K562 (cell line): ENCODE measurements around the gene LMBR1L. TPM values are rescaled to one million over a fixed set of nuclear protein-coding genes. Genes with fewer than 3 reads are reported as not detected.

Experiments used
- ATAC-seq: fragments of 200-7000 bp; cut with Tn5 transposase; 3 replicates; pipeline ENCODE4 v1.9.1; 2020; ENCODE audit warnings: moderate library complexity
- BruUV-seq: library from RNA; stranded (reverse); fragments of 400-500 nt; replicated peaks from 2 replicates; lab custom pipeline; 2021; lab: Mats Ljungman, UMichigan
- CTCF ChIA-PET: fragments of 300-600 bp; formaldehyde crosslinking; extraction: SDS; loops from one replicate; lab custom pipeline; 2021; ENCODE audit warnings: low intra/inter-chr PET ratio; lab: Yijun Ruan, JAX
- POLR2A ChIA-PET: fragments of 300-600, 350-650 bp; sonication (Branson Sonifier 250); formaldehyde crosslinking; extraction: SDS; loops from one replicate; lab custom pipeline; 2021; ENCODE audit warnings: antibody characterized with exemption, inconsistent platforms; lab: Yijun Ruan, JAX
- DNase-seq, 4 experiments: peaks; one replicate each; pipeline versions ENCODE4 v3.0.0 to v3.0.0-alpha.2; 2011 to 2018; ENCODE audit warnings: low spot score in 3 of 4, mixed read lengths in 3 of 4; ENCODE audit errors: extremely low read depth in 1 of 4
- FAIRE-seq: peaks from 2 replicates; lab custom pipeline; 2011; peaks lifted over from hg19 to GRCh38; lab: Jason Lieb, UNC
- H2AFZ ChIP-seq: 2 replicates; pipeline ENCODE4 v1.6.0; 2011; ENCODE audit warnings: low read depth, low read length, control low read depth, inconsistent platforms
- H3K27ac ChIP-seq: fragments of 200-600 bp; 3 replicates; pipeline ENCODE4 v1.8.0; 2011; ENCODE audit warnings: low read depth, mild to moderate bottlenecking, control low read depth, inconsistent platforms, low read length, moderate library complexity, mixed read lengths; ENCODE audit errors: extremely low read depth
- H3K27me3 ChIP-seq, 2 experiments: fragments of 300-600 bp in 1 of 2; 2 replicates in 1 of 2; 3 replicates in 1 of 2; pipeline versions ENCODE4 v1.6.0 to v1.8.0; 2011; ENCODE audit warnings: inconsistent platforms in 2 of 2, low read length in 2 of 2, mild to moderate bottlenecking in 1 of 2, mixed read lengths in 1 of 2, moderate library complexity in 1 of 2; ENCODE audit not compliant: control insufficient read depth in 2 of 2, insufficient read depth in 2 of 2
- H3K36me3 ChIP-seq: fragments of 300-600 bp; 3 replicates; pipeline ENCODE4 v1.8.0; 2011; ENCODE audit warnings: mild to moderate bottlenecking, low read length, inconsistent platforms; ENCODE audit not compliant: control insufficient read depth, insufficient read depth
- H3K4me1 ChIP-seq, 2 experiments: fragments of 200-600 bp in 1 of 2; replicated peaks in 1 of 2; 2 replicates in 1 of 2; 3 replicates in 1 of 2; pipeline versions ENCODE4 v1.5.1 to v1.8.0; 2011; ENCODE audit warnings: inconsistent platforms in 2 of 2, low read length in 2 of 2, mild to moderate bottlenecking in 1 of 2, mixed read lengths in 1 of 2, moderate library complexity in 1 of 2; ENCODE audit not compliant: control insufficient read depth in 2 of 2, insufficient read depth in 2 of 2
- H3K4me2 ChIP-seq: 2 replicates; pipeline ENCODE4 v1.6.1; 2011; ENCODE audit warnings: low read length, control low read depth, inconsistent platforms, mixed read lengths; ENCODE audit not compliant: insufficient read depth
- H3K4me3 ChIP-seq: fragments of 200-600 bp; sonication (generic), shearing (Covaris generic); 2 replicates; pipeline ENCODE4 v1.5.1; 2016; ENCODE audit warnings: control low read depth, inconsistent platforms
- H3K79me2 ChIP-seq: fragments of 200-600 bp; 3 replicates; pipeline ENCODE4 v1.8.0; 2011; ENCODE audit warnings: low read length, inconsistent platforms; ENCODE audit not compliant: control insufficient read depth, insufficient read depth
- H3K9ac ChIP-seq, 2 experiments: 2 replicates each; pipeline versions ENCODE4 v1.6.0 to v1.6.1; 2011; ENCODE audit warnings: low read depth in 2 of 2, low read length in 2 of 2, control low read depth in 1 of 2, inconsistent platforms in 1 of 2, mild to moderate bottlenecking in 1 of 2, mixed read lengths in 1 of 2; ENCODE audit not compliant: insufficient read depth in 1 of 2
- H3K9me1 ChIP-seq: one replicate; pipeline ENCODE4 v1.6.0; 2011; ENCODE audit warnings: inconsistent platforms, mild to moderate bottlenecking, low read length, moderate library complexity; ENCODE audit not compliant: control insufficient read depth, insufficient read depth
- H3K9me3 ChIP-seq: replicated peaks from 2 replicates; pipeline ENCODE4 v1.5.1; 2011; ENCODE audit warnings: low read depth, low read length, inconsistent platforms; ENCODE audit not compliant: control insufficient read depth, insufficient read depth
- H4K20me1 ChIP-seq: replicated peaks from 2 replicates; pipeline ENCODE4 v1.6.1; 2011; ENCODE audit warnings: low read length, inconsistent platforms, mixed read lengths; ENCODE audit not compliant: control insufficient read depth, insufficient read depth
- ATF6 ChIP-seq: sonication (generic); formaldehyde crosslinking; IDR thresholded peaks from 2 replicates; pipeline ENCODE4 v1.4.0; 2020; ENCODE audit warnings: mild to moderate bottlenecking, missing genetic modification reagents
- DPF2 ChIP-seq: fragments of 450-650 bp; IDR thresholded peaks from 2 replicates; pipeline ENCODE4 v1.6.1; 2016
- JUND ChIP-seq, 2 experiments: IDR thresholded peaks; 2 replicates in 1 of 2; 3 replicates in 1 of 2; pipeline ENCODE4 v1.6.1; 2011; ENCODE audit warnings: borderline replicate concordance in 2 of 2, low read depth in 2 of 2, low read length in 2 of 2, improper control_type of control experiment in 1 of 2, missing biosample characterization in 1 of 2, missing genetic modification characterization in 1 of 2, missing genetic modification reagents in 1 of 2
- KLF1 ChIP-seq: fragments of 450-650 bp; IDR thresholded peaks from 2 replicates; pipeline ENCODE4 v1.6.1; 2016; ENCODE audit warnings: missing genetic modification characterization, missing compliant biosample characterization
- KLF10 ChIP-seq: fragments of 250-450 bp; sonication (Bioruptor Pico); IDR thresholded peaks from 2 replicates; pipeline ENCODE4 v1.6.1; 2021; ENCODE audit warnings: matching md5 sums
- MXD1 ChIP-seq: fragments of 250-450 bp; sonication (Bioruptor Pico); IDR thresholded peaks from 2 replicates; pipeline ENCODE4 v1.8.0; 2021; ENCODE audit warnings: borderline replicate concordance, mild to moderate bottlenecking, moderate library complexity; ENCODE audit not compliant: poor library complexity, severe bottlenecking
- NCOA6 ChIP-seq: fragments of 450-650 bp; IDR thresholded peaks from 2 replicates; pipeline ENCODE4 v1.6.1; 2017; ENCODE audit warnings: mild to moderate bottlenecking
- RAD51 ChIP-seq: fragments of 450-650 bp; IDR thresholded peaks from 2 replicates; pipeline ENCODE4 v1.7.1; 2016; ENCODE audit warnings: low read depth, mild to moderate bottlenecking, borderline replicate concordance
- RFX1 ChIP-seq: fragments of 450-650 bp; IDR thresholded peaks from 2 replicates; pipeline ENCODE4 v1.6.1; 2016; ENCODE audit warnings: mild to moderate bottlenecking, moderate library complexity
- SRF ChIP-seq, 2 experiments: fragments of 250-450, 450-650 bp in 1 of 2; sonication (Bioruptor Pico) in 1 of 2; sonication (generic) in 1 of 2; formaldehyde crosslinking; IDR thresholded peaks; 2 replicates each; pipeline versions ENCODE4 v1.5.0 to v1.5.1; 2020 to 2022; ENCODE audit warnings: mild to moderate bottlenecking in 1 of 2, missing genetic modification reagents in 1 of 2
- YY1 ChIP-seq, 3 experiments: IDR thresholded peaks; 2 replicates each; pipeline ENCODE4 v1.6.1; 2011; ENCODE audit warnings: low read length in 2 of 3, mild to moderate bottlenecking in 2 of 3, moderate library complexity in 2 of 3, borderline replicate concordance in 1 of 3, control low read depth in 1 of 3, low read depth in 1 of 3; ENCODE audit not compliant: insufficient read depth in 3 of 3, insufficient replicate concordance in 2 of 3, control insufficient read depth in 1 of 3, insufficient read length in 1 of 3; ENCODE audit errors: extremely low read depth in 1 of 3
- ZNF12 ChIP-seq: sonication (generic); formaldehyde crosslinking; IDR thresholded peaks from 2 replicates; pipeline ENCODE4 v1.4.0; 2020; ENCODE audit warnings: mild to moderate bottlenecking, missing genetic modification reagents
- ZNF316 ChIP-seq: fragments of 450-650 bp; IDR thresholded peaks from 2 replicates; pipeline ENCODE4 v1.6.1; 2016
- WGBS: fragments of 100-300 bp; shearing (Covaris generic); methylation state at CpG from one replicate; pipeline ENCODE4 v1.1.6; 2016; ENCODE audit warnings: low coverage, mixed read lengths; ENCODE audit not compliant: insufficient coverage; ENCODE audit errors: missing lambda C conversion rate; 5-methylcytosine and 5-hydroxymethylcytosine counted together
- in situ Hi-C: fragments of 300-500 bp; cut with MboI; formaldehyde crosslinking; loops from 4 replicates; pipeline ENCODE4 v1.15.0; 2018; ENCODE audit warnings: inconsistent platforms, mixed read lengths
- intact Hi-C: fragments of 100-400 bp; cut with micrococcal nuclease; formaldehyde crosslinking; loops from 2 replicates; pipeline ENCODE4 v1.14.2; 2022
- polyA plus RNA-seq, 8 experiments: library from polyadenylated mRNA; depleted of rRNA in 4 of 8; stranded (reverse) in 5 of 8; unstranded in 3 of 8; fragments of >200 nt; fragmentation: Nextera tagmentation in 2 of 8; fragmentation: Illumina TruSeq in 1 of 8; extraction: Ambion mirVana in 2 of 8; extraction: Trizol in 1 of 8; gene quantifications; 2 replicates each; pipeline versions ENCODE4 v1.2.1 to v1.2.3, GENCODE V29; 2011 to 2014; ENCODE audit warnings: inconsistent platforms in 1 of 8, missing spikeins in 1 of 8
- total RNA-seq, 7 experiments: library from RNA; depleted of rRNA in 6 of 7; stranded (reverse); fragments of >200 nt in 6 of 7; fragmentation: Illumina TruSeq in 2 of 7; extraction: Trizol in 2 of 7; gene quantifications; 2 replicates each; pipeline versions ENCODE4 v1.2.1 to v1.2.3, GENCODE V29; 2011 to 2021; ENCODE audit warnings: low replicate concordance in 1 of 7
- TF ChIP-seq, protein P1 (sequence below): fragments of 450-650 bp; IDR thresholded peaks from 2 replicates; pipeline ENCODE4 v1.6.1; 2016; ENCODE audit warnings: borderline replicate concordance

LMBR1L gene
- total and polyA plus RNA-seq, 9 of the 15 experiments (the other 6 are each of a cell fraction or from before 2014, with no cell fraction given) = 2.5 to 57.0 (median 31.1) TPM

DNA sequence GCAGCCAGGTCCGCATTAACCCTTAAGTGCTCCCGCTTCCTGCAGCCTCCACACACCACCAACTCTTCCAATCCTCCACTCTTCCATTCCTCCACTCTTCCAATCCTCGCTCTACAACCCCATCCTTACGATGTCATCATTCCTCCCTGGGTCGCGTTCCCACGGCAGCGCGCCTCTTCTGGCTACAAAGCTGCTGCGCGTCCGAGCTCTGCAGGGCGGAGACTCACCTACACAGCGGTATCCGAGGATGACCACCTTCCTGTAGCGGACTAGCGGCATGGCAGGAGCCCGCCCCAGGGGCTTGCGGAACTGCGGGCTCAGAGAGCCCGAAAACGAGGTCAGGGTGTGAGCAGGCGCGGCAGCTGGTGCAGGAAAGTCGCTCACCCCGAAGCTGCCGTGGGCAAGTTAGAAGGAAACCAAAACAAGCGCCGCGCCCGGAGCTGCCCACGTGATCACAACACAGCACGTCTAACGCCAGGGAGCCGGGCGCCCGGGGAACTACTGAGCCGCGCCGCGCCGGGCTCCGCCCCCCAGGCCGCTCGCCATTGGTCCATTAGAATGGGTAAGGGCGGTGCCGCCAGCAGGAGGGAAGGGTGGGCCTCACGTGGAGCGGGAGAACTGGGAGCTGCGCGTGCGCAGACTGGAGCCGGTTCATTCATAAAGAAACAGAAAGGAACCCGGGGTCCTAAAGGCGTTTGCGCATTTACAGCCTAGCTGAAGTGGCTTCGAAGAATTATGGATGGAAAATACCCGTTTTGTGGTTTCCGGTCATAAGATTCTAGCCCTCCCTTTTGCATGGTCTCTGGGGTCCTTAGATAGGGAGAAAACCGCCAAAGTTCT is 40.9 kb downstream of the LMBR1L start, which contains the start of gene RHEBL1:
RHEBL1 (minus strand) TSS at position 473 of the 840 bp plus-strand sequence; CDS start at position 279, 194 bp downstream.
- in situ Hi-C loops = no loop called here
- ATAC-seq (peak; percentile 100), FAIRE-seq (peak; percentile 88), DNase-seq (peak; percentile 99)
- POLR2A ChIA-PET = interaction anchor here (0.6 to 2.8 kb wide), 26 partner anchors 9 to 204 kb away, joined by 3 to 23 read pairs (median 4); partner anchors contain the start of genes LMBR1L, TUBA1B and TUBA1C
- peak within 1 kb of the TSS; percentile 95 for H3K4me2 ChIP-seq
- peaks cover 5% of the 10 kb centered on the region; the same call in 2 of the 3 replicates for H3K79me2 ChIP-seq
- H3K9me3 ChIP-seq = no peaks in the 10 kb centered on the region
- CTCF ChIA-PET = no interaction called here
- H3K9me1 ChIP-seq = no peaks in the 10 kb centered on the region
- H3K4me3 ChIP-seq = peak within 1 kb of the TSS; percentile 96
- no peaks in the 10 kb centered on the region for H3K27me3 ChIP-seq
- H4K20me1 ChIP-seq = no peaks in the 10 kb centered on the region
- BruUV-seq = TSS peak; percentile 91
- peaks cover 10 to 18% of the 10 kb centered on the region in 2 experiments; a peak in 4 of 5 replicates for H3K4me1 ChIP-seq
- H3K9ac ChIP-seq = peak within 1 kb of the TSS; percentile 71 to 92
- WGBS = under 1% methylated on average over 59 of the region's 60 CpGs
- H3K27ac ChIP-seq = peak within 1 kb of the TSS; percentile 79
- peak within 1 kb of the TSS; percentile 98 for H2AFZ ChIP-seq
- intact Hi-C loops = loop anchor here (10.0 kb wide), 1 partner anchor 275 kb away; the partner anchor contains the start of gene DNAJC22
- H3K36me3 ChIP-seq = peaks cover 12% of the 10 kb centered on the region
- TF ChIP-seq, protein P1, sequence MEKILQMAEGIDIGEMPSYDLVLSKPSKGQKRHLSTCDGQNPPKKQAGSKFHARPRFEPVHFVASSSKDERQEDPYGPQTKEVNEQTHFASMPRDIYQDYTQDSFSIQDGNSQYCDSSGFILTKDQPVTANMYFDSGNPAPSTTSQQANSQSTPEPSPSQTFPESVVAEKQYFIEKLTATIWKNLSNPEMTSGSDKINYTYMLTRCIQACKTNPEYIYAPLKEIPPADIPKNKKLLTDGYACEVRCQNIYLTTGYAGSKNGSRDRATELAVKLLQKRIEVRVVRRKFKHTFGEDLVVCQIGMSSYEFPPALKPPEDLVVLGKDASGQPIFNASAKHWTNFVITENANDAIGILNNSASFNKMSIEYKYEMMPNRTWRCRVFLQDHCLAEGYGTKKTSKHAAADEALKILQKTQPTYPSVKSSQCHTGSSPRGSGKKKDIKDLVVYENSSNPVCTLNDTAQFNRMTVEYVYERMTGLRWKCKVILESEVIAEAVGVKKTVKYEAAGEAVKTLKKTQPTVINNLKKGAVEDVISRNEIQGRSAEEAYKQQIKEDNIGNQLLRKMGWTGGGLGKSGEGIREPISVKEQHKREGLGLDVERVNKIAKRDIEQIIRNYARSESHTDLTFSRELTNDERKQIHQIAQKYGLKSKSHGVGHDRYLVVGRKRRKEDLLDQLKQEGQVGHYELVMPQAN = peak; percentile 98
- TF ChIP-seq RAD51 (peak; percentile 97), RFX1 (peak; percentile 77), ZNF316 (peak; percentile 14; the same call in 1 of the 2 replicates), KLF10 (CRISPR knock-in tag) (no peak), SRF (CRISPR knock-in tag; IDR thresholded peaks at IDR 0.05) (peak in 1 of 2 experiments; percentile 79; a peak in 1 of 4 replicates), KLF1 (tag) (0 out of 2 replicates have a peak, but pooled peaks have one; percentile 32), NCOA6 (no peak), ZNF12 (CRISPR knock-in tag) (peak; percentile 40; the same call in 1 of the 2 replicates), DPF2 (peak; percentile 27), ATF6 (CRISPR knock-in tag) (peak; percentile 72; the same call in 1 of the 2 replicates), MXD1 (CRISPR knock-in tag) (peak; percentile 20), JUND (IDR thresholded peaks at IDR 0.05; ENCODE audit: borderline replicate concordance, low read depth, low read length) (peak; percentile 17; the same call in 1 of the 2 replicates), JUND (tag; IDR thresholded peaks at IDR 0.05; ENCODE audit: borderline replicate concordance, low read depth, low read length) (no peak; the same call in 2 of the 3 replicates), YY1 (IDR thresholded peaks at IDR 0.05; ENCODE audit: borderline replicate concordance in 1 of 3, control insufficient read depth in 1 of 3, extremely low read depth in 1 of 3, insufficient read depth in 3 of 3, insufficient read length in 1 of 3, insufficient replicate concordance in 2 of 3, low read depth in 1 of 3, low read length in 2 of 3) (peak in 1 of 3 experiments; percentile 17)
